Measurements from ENCODE around the gene COL18A1. TPM values are rescaled to one million over a fixed set of nuclear protein-coding genes. Genes with fewer than 3 reads are reported as not detected.

The COL18A1 gene
- total and polyA plus RNA-seq, 9 of the 15 experiments (the other 6 are each of a cell fraction or from before 2014, with no cell fraction given): 0.14 to 16.4 (median 2.0) TPM

DNA sequence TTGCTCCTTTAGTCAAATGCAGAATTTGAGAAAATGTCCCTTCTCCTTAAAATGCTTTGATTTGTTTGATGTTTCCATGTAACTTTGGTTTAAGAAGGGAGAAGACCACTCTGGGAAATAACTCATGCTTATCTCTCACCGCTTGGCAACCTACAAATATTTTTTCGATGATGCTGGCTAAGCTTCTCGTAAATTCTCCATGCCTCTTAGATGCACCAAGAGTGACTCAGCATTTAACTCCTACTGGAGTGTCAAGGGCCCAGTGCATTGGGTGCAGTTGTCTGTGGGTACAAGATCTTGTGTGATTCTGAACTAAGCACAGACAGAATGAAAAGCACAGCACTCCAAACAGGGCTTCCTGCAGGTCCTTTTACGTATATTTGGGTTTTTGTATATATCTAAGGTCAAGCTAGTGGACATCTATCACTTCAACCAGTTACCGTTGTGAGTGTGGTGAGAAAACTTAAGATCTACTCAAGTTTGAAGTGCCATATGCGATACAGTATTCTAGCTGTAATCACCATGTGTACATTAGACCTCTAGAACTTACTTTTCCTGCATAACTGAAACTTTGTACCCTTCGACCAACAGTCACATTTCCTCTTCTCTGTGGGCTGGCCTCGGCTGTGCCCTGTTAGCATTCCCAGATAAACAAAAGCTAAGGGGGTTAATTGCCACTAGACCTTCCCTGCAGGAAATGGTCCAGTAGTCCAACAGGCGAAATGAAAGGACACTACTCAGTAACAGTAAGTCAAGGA is 55.8 kb downstream of the COL18A1 start (continued):
- TF ChIP-seq BCLAF1 (IDR thresholded peaks at IDR 0.05; ENCODE audit: borderline replicate concordance in 1 of 2, control insufficient read depth in 1 of 2, low read depth in 2 of 2, low read length in 1 of 2) (no peak), DPF2 (IDR thresholded peaks at IDR 0.05) (0 out of 2 replicates have a peak, but pooled peaks have one; percentile 35), NFE2 (IDR thresholded peaks at IDR 0.05; ENCODE audit: low read depth) (peak; percentile 89), C11orf30 (IDR thresholded peaks at IDR 0.05; ENCODE audit: low read depth) (peak; percentile 85), EP300 (IDR thresholded peaks at IDR 0.05; ENCODE audit: low read length) (0 out of 2 replicates have a peak, but pooled peaks have one; percentile 5), MEIS2 (IDR thresholded peaks at IDR 0.05; ENCODE audit: partially characterized antibody) (peak; percentile 30), ZNF316 (IDR thresholded peaks at IDR 0.05) (peak; percentile 88), FOSL1 (tag; conservative IDR thresholded peaks at IDR 0.05) (0 out of 2 replicates have a peak, but pooled peaks have one; percentile 32), MAFG (tag; conservative IDR thresholded peaks at IDR 0.05) (peak; percentile 96), MAFK (IDR thresholded peaks at IDR 0.05; ENCODE audit: low read length) (peak; percentile 82), ZBTB34 (CRISPR knock-in tag; IDR thresholded peaks at IDR 0.05) (no peak), PHF8 (IDR thresholded peaks at IDR 0.05; ENCODE audit: borderline replicate concordance, low read length) (no peak)
